NCI-H1092 (cell line): ENCODE results near the gene NGFR.
"Not testable (repeated sequence)": the region's sequence is repeated elsewhere in the genome, so short reads cannot be mapped to it uniquely, and the experiment has no call there.

Source experiments
- DNase-seq: peaks from one replicate; lab custom pipeline; 2025; lab: John Stamatoyannopoulos, UW

Gene NGFR

GRCh38 chr17:49496183-49496866 lies 1.2 kb downstream of the NGFR start:
- peak; percentile 29 for DNase-seq

DNA sequence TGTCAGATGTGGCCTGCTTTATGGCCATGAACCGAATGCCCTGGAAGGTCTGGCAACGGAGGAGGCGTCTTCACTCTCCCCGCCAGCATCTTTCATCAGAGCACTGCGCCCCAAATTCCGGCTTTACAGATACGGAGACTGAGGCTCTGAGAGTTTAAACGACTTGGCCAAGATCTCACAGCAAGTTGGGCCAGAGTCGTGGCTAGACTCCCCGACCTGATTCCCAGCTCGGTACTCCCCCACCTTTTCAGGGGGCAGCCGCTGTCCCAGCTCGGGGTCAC lies 1.7 kb downstream of the NGFR start:
- no peak for DNase-seq

- no peak for DNase-seq
Measured at GRCh38 chr17:49497148-49498028, 2.3 kb downstream of the NGFR start.

DNA sequence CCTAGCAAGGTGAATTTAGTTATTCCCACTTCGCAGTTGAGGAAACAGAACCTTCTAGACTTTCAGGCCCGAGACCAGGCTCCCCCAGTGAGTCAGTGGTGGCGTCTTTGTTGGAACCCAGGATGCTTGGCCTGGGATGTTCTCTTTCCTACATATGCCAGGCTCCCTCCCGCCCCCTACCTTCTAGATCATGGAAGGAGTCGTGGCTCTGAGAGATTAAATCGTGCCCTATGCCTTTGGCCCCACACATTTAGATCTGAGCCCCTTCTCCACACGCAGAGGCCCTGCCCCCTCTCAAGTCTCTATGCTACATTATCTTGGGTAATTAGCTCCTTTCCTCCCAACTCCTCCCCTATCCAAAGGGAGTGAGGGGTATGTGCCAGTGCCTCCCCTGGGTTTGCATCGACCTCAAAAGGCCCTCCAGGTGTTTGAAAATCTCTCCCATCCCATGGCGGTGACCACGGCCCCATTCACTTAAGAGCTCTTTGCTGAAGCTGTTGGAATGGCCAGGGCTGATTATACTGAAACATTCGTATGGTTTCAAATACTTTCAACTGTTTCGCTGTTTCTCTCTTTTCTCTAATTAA lies 3.0 kb downstream of the NGFR start:
- DNase-seq, result no peak

GRCh38 chr17:49501496-49501895 lies 6.4 kb downstream of the NGFR start:
- DNase-seq, result no peak

GRCh38 chr17:49502254-49502653 lies 7.2 kb downstream of the NGFR start:
- DNase-seq, result no peak

DNA sequence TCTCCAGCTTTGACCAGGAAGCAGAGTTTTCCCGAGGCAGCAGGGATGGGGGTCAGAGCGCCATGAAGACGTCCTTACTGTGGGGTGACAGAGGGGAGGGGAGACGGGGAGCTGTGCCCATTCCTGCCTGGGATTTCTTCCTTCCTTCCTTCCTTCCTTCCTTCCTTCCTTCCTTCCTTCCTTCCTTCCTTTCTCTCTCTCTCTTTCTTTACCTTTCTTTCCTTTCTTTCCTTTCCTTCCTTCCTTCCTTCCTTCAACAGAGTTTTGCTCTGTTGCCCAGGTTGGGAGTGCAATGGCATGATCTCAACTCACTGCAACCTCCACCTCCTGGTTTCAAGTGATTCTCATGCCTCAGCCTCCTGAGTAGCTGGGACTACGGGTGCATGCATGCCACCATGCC lies 7.6 kb downstream of the NGFR start:
- DNase-seq, result not testable (repeated sequence)

- DNase-seq, result no peak
Measured at GRCh38 chr17:49504369-49504768, 9.3 kb downstream of the NGFR start.

DNA sequence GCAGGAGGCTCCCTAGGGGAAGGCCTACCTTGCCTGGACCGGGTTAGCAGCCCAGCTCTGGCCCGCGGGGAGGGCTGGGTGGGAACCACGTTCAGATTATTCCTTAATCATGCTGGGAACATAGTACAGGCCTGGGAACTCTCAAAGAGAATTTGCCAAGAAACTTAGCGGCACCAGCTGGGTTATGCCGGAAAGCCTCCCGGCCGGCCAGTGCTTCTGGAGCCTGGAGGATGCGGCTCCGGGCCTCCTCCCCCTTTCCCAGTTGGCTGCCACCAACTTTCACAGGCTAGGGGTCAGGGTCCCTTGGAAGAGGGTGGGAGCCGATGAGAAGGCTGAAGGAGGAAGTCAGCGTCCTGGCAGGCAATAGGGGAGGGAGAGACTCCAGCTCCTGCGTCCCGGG lies 10.8 kb downstream of the NGFR start:
- DNase-seq, result no peak

DNA sequence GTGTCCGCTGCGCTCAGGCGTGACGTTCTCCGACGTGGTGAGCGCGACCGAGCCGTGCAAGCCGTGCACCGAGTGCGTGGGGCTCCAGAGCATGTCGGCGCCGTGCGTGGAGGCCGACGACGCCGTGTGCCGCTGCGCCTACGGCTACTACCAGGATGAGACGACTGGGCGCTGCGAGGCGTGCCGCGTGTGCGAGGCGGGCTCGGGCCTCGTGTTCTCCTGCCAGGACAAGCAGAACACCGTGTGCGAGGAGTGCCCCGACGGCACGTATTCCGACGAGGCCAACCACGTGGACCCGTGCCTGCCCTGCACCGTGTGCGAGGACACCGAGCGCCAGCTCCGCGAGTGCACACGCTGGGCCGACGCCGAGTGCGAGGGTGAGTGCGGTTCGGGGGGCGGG lies 11.2 kb downstream of the NGFR start:
- no peak for DNase-seq

DNA sequence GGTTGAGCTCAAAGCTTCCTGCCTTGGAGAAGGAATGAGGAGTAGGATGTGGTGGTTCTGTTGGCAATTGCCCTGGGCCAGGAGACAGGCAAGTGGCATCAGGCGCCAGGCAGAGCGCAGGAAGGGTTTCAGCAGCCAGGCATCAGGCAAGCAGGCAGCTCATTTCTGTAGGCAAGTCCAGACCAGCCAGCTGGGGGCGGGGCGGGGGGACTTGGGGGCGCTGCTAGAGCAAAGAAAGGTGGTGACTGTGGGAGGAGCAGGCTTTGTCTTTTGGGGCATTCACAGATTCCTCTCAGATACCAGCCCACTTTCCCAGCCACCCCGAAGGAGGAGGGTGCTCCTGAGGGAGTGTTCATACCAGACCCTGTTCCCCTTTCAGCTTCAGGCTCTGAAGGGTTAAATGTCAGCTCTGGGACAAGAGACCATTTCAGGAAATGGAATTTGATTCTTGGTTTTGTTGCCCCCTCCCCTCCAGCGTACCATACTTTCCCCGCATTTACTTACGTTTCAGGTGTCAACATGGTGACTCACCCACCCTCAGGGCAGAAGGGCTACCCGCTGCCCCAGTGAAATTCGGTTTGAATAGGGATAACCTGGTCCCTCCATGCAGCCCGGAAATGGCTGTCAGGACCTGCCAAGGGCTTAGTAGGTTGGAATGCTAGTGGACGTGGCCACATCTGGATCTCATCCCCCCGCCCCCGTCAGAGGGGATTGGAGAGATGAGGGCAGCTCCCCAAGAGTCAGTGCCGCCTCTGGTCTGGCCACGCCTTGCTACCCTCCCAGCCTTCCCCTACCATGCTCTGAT lies 13.2 kb downstream of the NGFR start:
- DNase-seq, result no peak

GRCh38 chr17:49508866-49509587 lies 13.9 kb downstream of the NGFR start:
- DNase-seq, result no peak

- DNase-seq, result no peak
Measured at GRCh38 chr17:49509588-49509917, 14.5 kb downstream of the NGFR start.

DNA sequence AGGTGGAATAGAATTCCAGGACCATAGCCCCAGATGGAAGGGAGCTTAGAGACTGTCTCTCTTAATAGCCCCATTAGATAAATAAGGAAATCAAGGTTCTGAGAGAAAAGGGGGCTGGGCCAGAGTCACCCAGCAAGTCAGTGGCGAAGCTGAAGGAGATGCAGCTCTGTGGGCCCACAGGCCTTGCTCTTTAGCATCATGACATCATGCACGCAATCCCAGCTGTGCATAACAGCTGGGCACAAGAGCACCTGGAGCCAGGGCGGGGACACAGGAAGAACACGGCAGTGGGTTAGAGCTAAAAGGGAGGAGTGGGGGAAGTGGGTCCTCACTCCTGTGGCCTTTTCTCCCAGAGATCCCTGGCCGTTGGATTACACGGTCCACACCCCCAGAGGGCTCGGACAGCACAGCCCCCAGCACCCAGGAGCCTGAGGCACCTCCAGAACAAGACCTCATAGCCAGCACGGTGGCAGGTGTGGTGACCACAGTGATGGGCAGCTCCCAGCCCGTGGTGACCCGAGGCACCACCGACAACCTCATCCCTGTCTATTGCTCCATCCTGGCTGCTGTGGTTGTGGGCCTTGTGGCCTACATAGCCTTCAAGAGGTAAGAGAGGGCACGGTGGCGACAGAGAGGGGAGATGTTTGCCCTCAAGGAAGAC lies 15.1 kb downstream of the NGFR start:
- no peak for DNase-seq

- DNase-seq, result no peak
Measured at GRCh38 chr17:49510720-49511110, 15.6 kb downstream of the NGFR start.

GRCh38 chr17:49511810-49512209 lies 16.7 kb downstream of the NGFR start:
- DNase-seq, result no peak

DNA sequence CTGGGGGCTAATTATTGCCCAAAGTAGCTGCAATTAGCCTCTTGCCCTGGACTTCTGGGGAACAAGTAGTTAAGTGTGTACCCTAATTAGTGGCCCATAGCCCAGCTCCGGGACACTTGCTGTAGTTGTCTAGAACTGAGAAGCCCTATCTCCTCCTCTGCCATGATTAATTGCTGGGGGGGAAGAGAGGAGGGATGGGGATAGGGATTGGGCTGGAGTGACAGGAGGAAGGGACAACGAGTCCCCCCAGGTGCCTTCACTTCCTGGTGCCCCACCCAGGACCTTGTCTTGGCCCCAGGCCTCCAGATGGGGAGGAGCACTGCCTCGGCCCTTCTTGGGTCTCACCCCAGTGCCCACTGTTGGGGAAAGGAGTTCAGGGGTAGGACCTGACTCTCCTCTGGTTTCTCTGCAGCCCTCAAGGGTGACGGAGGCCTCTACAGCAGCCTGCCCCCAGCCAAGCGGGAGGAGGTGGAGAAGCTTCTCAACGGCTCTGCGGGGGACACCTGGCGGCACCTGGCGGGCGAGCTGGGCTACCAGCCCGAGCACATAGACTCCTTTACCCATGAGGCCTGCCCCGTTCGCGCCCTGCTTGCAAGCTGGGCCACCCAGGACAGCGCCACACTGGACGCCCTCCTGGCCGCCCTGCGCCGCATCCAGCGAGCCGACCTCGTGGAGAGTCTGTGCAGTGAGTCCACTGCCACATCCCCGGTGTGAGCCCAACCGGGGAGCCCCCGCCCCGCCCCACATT lies 17.4 kb downstream of the NGFR start:
- no peak for DNase-seq

- DNase-seq, result no peak
Measured at GRCh38 chr17:49513044-49513395, 17.9 kb downstream of the NGFR start.

DNA sequence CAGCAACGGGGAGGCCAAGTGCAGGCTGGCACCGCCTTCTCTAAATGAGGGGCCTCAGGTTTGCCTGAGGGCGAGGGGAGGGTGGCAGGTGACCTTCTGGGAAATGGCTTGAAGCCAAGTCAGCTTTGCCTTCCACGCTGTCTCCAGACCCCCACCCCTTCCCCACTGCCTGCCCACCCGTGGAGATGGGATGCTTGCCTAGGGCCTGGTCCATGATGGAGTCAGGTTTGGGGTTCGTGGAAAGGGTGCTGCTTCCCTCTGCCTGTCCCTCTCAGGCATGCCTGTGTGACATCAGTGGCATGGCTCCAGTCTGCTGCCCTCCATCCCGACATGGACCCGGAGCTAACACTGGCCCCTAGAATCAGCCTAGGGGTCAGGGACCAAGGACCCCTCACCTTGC lies 18.5 kb downstream of the NGFR start:
- no peak for DNase-seq

DNA sequence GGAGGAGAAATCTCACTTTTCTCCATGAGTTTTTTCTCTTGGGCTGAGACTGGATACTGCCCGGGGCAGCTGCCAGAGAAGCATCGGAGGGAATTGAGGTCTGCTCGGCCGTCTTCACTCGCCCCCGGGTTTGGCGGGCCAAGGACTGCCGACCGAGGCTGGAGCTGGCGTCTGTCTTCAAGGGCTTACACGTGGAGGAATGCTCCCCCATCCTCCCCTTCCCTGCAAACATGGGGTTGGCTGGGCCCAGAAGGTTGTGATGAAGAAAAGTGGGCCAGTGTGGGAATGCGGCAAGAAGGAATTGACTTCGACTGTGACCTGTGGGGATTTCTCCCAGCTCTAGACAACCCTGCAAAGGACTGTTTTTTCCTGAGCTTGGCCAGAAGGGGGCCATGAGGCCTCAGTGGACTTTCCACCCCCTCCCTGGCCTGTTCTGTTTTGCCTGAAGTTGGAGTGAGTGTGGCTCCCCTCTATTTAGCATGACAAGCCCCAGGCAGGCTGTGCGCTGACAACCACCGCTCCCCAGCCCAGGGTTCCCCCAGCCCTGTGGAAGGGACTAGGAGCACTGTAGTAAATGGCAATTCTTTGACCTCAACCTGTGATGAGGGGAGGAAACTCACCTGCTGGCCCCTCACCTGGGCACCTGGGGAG lies 19.1 kb downstream of the NGFR start:
- no peak for DNase-seq
